Endodermal cell (in vitro differentiated cells): ENCODE results near the gene SUPT5H. TPM values are rescaled to one million over a fixed set of nuclear protein-coding genes. Genes with fewer than 3 reads are reported as not detected.

Source experiments
- DNase-seq: peaks from one replicate; pipeline ENCODE4 v3.0.0-alpha.2; 2017
- H3K27ac ChIP-seq: 2 replicates; pipeline ENCODE4 v1.5.1; 2013; ENCODE audit warnings: mild to moderate bottlenecking, low read depth, low read length, moderate library complexity
- H3K27me3 ChIP-seq: 2 replicates; pipeline ENCODE4 v1.6.1; 2013; ENCODE audit warnings: mild to moderate bottlenecking, low read length, moderate library complexity; ENCODE audit not compliant: insufficient read depth, control insufficient read depth, poor library complexity, severe bottlenecking
- H3K36me3 ChIP-seq: 2 replicates; pipeline ENCODE4 v1.7.0; 2013; ENCODE audit warnings: mild to moderate bottlenecking, low read length, moderate library complexity; ENCODE audit not compliant: control insufficient read depth, insufficient read depth
- H3K4me1 ChIP-seq: one replicate; pipeline ENCODE4 v1.7.0; 2013; ENCODE audit warnings: low read length; ENCODE audit not compliant: control insufficient read depth, insufficient read depth
- H3K4me3 ChIP-seq: 2 replicates; pipeline ENCODE4 v1.5.1; 2013; ENCODE audit warnings: mild to moderate bottlenecking, low read length, moderate library complexity
- H3K9ac ChIP-seq: 2 replicates; pipeline ENCODE4 v1.6.1; 2013; ENCODE audit warnings: mild to moderate bottlenecking, low read length, moderate library complexity; ENCODE audit not compliant: poor library complexity, severe bottlenecking; ENCODE audit errors: extremely low read depth
- H3K9me3 ChIP-seq: 2 replicates; pipeline ENCODE4 v1.6.1; 2013; ENCODE audit warnings: mild to moderate bottlenecking, low read length, moderate library complexity; ENCODE audit not compliant: control insufficient read depth
- H3K27ac Mint-ChIP-seq: 2 replicates; pipeline ENCODE4 v1.8.0; 2020; ENCODE audit warnings: mixed read lengths
- H3K27me3 Mint-ChIP-seq: 2 replicates; pipeline ENCODE4 v1.8.0; 2021; ENCODE audit warnings: mild to moderate bottlenecking, mixed read lengths; ENCODE audit not compliant: insufficient read depth
- H3K36me3 Mint-ChIP-seq: 2 replicates; pipeline ENCODE4 v1.8.0; 2020; ENCODE audit warnings: low read depth, mixed read lengths
- H3K4me1 Mint-ChIP-seq: 2 replicates; pipeline ENCODE4 v1.8.0; 2020; ENCODE audit warnings: mixed read lengths
- H3K4me3 Mint-ChIP-seq: 2 replicates; pipeline ENCODE4 v1.8.0; 2020; ENCODE audit warnings: mild to moderate bottlenecking, moderate library complexity, mixed read lengths
- H3K9me3 Mint-ChIP-seq: 2 replicates; pipeline ENCODE4 v1.8.0; 2020; ENCODE audit warnings: mild to moderate bottlenecking, mixed read lengths
- CTCF ChIP-seq: fragments of 200-600 bp; sonication (generic); conservative IDR thresholded peaks from 2 replicates; pipeline ENCODE4 v1.5.0; 2021; ENCODE audit warnings: antibody characterized with exemption, mild to moderate bottlenecking
- WGBS, 2 experiments: methylation state at CpG; one replicate each; pipeline versions ENCODE4 v1.1.5 to v1.1.7; 2013; ENCODE audit warnings: missing lambda C conversion rate in 2 of 2, mixed read lengths in 1 of 2; ENCODE audit not compliant: insufficient coverage in 1 of 2, insufficient read length in 1 of 2; 5-methylcytosine and 5-hydroxymethylcytosine counted together
- total RNA-seq, 2 donors: library from RNA; stranded (reverse); fragmentation: NEBNext Ultra II Directional in 1 of 2; extraction: Animal tissue kit (Norgen Biotek cat#: 25700) in 1 of 2; gene quantifications; 2 replicates in 1 of 2; 3 replicates in 1 of 2; pipeline ENCODE4 v1.2.1, GENCODE V29; 2021

SUPT5H gene
- total RNA-seq, 2 donors from 2014 or later: 130 to 139 TPM

DNA sequence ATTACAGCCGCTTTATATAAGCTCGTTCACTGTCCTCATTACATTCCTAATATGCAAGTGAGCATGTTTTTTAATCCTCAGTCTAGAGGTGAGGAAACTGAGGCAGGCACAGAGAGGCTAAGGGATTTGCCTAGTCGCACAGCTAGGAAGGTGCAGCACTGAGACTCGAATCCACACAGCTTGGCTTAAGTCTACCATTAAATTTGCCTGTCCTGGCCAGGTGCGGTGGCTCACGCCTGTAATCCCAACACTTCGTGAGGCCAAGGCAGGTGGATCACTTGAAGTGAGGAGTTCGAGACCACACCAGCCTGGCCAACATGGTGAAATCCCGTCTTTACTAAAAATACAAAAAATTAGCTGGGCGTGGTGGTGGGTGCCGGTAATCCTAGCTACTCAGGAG is 17.7 kb upstream of the SUPT5H start:
- Histone ChIP-seq H3K27me3 (no peaks in the 10 kb centered on the region), H3K4me3 (no peak overlapping the region), H3K4me1 (peaks cover 6% of the 10 kb centered on the region), H3K9me3 (no peaks in the 10 kb centered on the region), H3K9ac (no peak overlapping the region), H3K27ac (peak overlapping the region; percentile 95), H3K36me3 (peaks cover 38% of the 10 kb centered on the region)
- H3K27me3 Mint-ChIP-seq: no peaks in the 10 kb centered on the region
- H3K27ac Mint-ChIP-seq: peak overlapping the region; percentile 97
- H3K36me3 Mint-ChIP-seq: peaks cover 27% of the 10 kb centered on the region
- 94 to 96% methylated on average over 11 of the region's 11 CpGs for WGBS, 2 experiments
- no peak for DNase-seq
- no peak for TF ChIP-seq CTCF
- no peaks in the 10 kb centered on the region for H3K9me3 Mint-ChIP-seq
- H3K4me3 Mint-ChIP-seq: no peak overlapping the region
- peaks cover 10% of the 10 kb centered on the region for H3K4me1 Mint-ChIP-seq

- Mint-ChIP-seq H3K4me3 (peak overlapping the region; percentile 43), H3K9me3 (no peaks in the 10 kb centered on the region), H3K27me3 (no peaks in the 10 kb centered on the region), H3K27ac (peak overlapping the region; percentile 97), H3K36me3 (peaks cover 32% of the 10 kb centered on the region), H3K4me1 (peaks cover 10% of the 10 kb centered on the region)
- Histone ChIP-seq H3K4me1 (peaks cover 6% of the 10 kb centered on the region), H3K9ac (peak overlapping the region; percentile 71), H3K4me3 (no peak overlapping the region), H3K36me3 (peaks cover 39% of the 10 kb centered on the region), H3K27me3 (no peaks in the 10 kb centered on the region), H3K9me3 (no peaks in the 10 kb centered on the region), H3K27ac (peak overlapping the region; percentile 95)
- DNase-seq: peak; percentile 97
- WGBS, 2 experiments: 27 to 30% methylated on average over 9 to 23 of the region's 23 CpGs
- peak; percentile 36 for TF ChIP-seq CTCF
These were observed 16.9 kb upstream of the SUPT5H start for GRCh38 chr19:39428283-39429112.

DNA sequence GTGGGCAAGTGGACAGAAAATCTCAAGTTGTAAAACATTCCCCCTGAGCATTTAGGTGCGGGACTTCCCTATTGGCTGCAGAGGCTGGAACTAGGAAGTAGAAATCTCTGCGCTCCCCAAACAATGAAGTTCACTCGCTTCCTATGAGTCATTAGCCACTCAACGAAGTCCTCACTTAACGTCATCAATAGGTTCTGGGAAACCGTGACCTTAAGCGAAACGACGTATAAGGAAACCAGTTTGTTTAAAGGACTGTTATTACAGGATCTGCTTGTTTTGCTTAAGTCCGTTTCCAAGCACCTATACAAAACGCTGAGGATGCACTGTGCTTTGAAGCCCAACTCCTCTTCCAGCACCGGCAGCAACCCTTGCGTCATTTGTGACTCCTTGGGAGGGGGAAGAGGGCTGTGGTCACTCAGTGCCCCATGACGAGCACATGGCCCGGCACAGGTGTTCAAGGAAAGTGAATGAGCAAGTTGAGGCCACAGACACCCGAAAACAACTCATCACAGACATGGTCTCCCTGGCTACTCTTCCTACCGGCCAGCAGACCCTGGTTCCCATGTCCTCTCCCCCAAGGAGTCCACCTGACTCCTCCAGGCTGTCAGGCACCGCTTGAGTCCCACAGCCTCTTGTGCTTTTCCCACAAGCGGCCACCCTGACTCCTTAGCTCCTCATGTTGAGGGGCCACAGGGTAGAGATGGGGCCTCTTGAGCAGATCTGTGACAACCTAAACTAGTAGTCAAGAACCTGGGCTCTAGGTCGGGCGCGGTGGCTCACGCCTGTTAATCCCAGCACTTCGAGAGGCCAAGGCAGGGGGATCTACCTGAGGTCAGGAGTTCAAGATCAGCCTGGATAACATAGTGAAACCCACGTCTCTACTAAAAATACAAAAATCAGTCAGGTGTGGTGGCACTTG is 14.4 kb upstream of the SUPT5H start:
- no peak for TF ChIP-seq CTCF
- Histone ChIP-seq H3K4me3 (no peak overlapping the region), H3K36me3 (peaks cover 34% of the 10 kb centered on the region), H3K9ac (no peak overlapping the region), H3K27ac (peak overlapping the region; percentile 4), H3K4me1 (peaks cover 6% of the 10 kb centered on the region), H3K9me3 (no peaks in the 10 kb centered on the region), H3K27me3 (no peaks in the 10 kb centered on the region)
- Mint-ChIP-seq H3K4me3 (no peak overlapping the region), H3K4me1 (peaks cover 22% of the 10 kb centered on the region), H3K36me3 (peaks cover 37% of the 10 kb centered on the region), H3K9me3 (no peaks in the 10 kb centered on the region), H3K27ac (peak overlapping the region; percentile 93), H3K27me3 (no peaks in the 10 kb centered on the region)
- 82 to 83% methylated on average over 24 to 25 of the region's 25 CpGs for WGBS, 2 experiments
- peak; percentile 80 for DNase-seq
